ENCODE results near the gene ATP6V0C.

Gene ATP6V0C

DNA sequence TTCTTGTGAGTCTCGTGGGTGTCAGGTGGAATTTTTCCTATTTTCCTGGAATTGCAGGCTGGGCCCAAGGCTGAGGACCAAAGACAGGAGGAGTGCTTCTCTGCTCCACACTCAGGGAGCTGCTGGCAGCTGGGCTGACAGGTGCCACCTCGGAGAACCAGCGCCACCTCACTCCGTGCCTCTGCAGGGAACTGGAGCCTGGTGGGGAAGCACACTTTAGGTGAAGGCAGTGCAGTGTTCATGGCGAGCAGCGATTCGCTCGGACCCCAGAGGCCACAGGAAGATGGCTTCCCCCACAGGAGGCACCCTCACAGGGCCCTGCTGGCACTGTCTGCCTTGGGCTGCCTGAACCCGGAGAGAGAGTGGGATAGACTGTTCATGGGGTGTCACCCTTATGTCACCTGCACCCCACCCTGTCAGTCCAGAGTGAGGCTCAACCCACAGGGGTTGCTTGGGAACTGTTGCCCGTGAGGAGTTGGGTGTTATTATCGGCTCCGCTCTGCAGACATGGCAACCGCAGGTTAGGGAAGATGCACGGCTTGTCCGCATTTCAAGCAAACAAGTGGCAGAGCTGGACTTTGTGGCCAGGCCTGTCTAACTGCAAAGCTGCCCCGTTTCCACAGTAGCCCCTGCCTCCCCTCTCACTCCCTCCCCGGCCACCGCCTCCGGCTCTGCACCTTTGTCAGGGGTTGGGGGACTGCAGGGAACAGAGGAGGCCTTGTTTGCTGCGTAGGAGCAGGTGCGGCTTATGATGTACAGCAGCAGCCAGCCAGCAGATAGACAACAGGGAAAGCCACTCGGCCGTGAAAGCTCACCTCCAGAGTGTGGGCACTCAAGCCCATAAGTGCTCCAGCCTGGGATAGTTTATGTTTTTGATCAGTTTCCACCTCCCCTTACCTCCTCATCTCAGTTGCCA, 23.3 kb upstream of the ATP6V0C start:
- TF ChIP-seq, protein P1, sequence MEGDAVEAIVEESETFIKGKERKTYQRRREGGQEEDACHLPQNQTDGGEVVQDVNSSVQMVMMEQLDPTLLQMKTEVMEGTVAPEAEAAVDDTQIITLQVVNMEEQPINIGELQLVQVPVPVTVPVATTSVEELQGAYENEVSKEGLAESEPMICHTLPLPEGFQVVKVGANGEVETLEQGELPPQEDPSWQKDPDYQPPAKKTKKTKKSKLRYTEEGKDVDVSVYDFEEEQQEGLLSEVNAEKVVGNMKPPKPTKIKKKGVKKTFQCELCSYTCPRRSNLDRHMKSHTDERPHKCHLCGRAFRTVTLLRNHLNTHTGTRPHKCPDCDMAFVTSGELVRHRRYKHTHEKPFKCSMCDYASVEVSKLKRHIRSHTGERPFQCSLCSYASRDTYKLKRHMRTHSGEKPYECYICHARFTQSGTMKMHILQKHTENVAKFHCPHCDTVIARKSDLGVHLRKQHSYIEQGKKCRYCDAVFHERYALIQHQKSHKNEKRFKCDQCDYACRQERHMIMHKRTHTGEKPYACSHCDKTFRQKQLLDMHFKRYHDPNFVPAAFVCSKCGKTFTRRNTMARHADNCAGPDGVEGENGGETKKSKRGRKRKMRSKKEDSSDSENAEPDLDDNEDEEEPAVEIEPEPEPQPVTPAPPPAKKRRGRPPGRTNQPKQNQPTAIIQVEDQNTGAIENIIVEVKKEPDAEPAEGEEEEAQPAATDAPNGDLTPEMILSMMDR (IDR thresholded peaks at IDR 0.05): no peak

DNA sequence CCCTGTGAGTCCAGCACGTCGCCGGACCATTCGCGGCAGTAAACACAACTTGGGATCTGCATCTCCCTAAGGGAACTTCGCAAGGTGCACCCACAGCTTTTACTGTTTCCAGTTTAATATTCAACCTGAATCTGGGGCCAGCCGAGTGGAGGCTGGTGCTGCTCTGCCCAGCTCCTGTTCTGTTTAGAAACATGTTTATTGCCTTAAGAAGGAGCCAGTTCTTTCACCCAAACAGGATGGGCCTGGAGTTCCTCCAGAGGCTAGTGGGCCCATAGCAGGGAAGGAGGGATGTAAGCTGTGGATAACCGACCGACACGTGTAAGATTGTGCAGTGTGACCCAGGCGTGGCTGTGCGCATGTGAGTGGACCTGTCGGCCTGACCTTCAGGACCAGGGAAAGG, 21.5 kb upstream of the ATP6V0C start:
- TF ChIP-seq, protein P1 (IDR thresholded peaks at IDR 0.05): no peak

DNA sequence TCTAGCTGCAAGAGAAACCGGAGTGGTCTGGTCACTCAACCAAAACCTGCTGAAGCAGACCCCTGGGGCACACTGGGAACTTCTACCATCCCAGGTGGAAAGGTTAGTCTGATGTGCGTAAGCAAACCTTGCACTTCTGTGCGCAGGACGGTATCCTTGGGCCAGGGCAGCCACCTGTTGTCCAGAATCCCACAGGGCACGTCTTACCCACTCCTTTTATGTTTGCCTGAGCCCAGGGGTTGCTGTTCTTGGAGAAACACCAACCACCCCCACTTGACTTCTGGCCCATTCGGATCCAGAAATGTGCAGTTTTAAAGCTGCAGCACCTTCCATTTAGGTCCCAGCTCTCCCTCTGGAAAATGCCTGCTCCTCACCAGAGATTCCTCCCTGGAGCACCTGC, 20.1 kb upstream of the ATP6V0C start:
- TF ChIP-seq, protein P1 (IDR thresholded peaks at IDR 0.05): no peak

DNA sequence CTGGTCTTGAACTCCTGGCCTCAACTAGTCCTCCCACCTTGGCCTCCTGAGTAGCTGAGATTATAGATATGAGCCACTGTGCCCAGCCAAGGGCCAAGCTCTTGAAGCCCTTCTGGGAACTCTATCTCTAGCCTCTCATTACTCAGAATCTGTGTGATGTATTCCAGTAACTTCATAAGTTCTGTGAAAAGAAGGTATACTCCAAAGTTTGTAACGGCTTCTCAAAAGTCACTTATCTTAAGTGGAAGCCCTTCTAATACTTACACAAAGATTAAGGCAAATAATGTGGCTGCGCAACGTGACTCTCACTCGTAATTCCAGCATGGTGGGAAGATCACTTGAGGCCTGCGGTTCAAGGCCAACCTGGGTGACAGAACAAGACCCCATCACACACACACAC, 19.1 kb upstream of the ATP6V0C start:
- TF ChIP-seq, protein P1 (IDR thresholded peaks at IDR 0.05): no peak

DNA sequence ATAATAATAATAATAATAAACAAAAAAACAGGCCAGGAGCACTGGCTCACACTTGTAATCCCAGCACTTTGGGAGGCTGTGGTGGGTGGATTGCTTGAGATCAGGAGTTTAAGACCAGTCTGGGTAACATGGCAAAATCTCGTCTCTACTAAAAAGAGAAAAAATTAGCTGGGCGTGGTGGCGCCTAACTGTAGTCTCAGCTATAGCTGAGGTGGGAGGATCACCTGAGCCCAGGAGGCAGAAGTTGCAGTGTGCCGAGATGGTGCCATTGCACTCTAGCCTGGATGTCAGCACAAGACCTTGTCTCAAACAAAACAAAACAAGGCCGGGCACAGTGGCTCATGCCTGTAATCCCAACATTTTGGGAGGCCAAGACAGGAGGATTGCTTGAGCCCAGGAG, 18.7 kb upstream of the ATP6V0C start:
- TF ChIP-seq, protein P1 (IDR thresholded peaks at IDR 0.05): no peak

DNA sequence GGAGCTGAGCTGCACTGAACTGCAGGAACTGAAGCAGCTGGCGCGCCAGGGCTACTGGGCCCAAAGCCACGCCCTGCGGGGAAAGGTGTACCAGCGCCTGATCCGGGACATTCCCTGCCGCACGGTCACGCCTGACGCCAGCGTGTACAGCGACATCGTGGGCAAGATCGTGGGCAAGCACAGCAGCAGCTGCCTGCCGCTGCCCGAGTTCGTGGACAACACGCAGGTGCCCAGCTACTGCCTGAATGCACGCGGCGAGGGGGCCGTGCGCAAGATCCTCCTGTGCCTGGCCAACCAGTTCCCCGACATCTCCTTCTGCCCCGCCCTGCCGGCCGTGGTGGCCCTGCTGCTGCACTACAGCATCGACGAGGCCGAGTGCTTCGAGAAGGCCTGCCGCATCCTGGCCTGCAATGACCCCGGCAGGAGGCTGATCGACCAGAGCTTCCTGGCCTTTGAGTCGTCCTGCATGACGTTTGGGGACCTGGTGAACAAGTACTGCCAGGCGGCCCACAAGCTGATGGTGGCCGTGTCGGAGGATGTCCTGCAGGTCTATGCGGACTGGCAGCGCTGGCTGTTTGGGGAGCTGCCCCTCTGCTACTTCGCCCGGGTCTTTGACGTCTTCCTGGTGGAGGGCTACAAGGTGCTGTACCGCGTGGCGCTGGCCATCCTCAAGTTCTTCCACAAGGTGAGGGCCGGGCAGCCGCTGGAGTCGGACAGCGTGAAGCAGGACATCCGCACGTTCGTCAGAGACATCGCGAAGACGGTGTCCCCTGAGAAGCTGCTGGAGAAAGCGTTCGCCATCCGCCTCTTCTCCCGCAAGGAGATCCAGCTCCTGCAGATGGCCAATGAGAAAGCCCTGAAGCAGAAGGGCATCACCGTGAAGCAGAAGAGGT, 17.3 kb upstream of the ATP6V0C start:
- TF ChIP-seq, protein P1 (IDR thresholded peaks at IDR 0.05): no peak

DNA sequence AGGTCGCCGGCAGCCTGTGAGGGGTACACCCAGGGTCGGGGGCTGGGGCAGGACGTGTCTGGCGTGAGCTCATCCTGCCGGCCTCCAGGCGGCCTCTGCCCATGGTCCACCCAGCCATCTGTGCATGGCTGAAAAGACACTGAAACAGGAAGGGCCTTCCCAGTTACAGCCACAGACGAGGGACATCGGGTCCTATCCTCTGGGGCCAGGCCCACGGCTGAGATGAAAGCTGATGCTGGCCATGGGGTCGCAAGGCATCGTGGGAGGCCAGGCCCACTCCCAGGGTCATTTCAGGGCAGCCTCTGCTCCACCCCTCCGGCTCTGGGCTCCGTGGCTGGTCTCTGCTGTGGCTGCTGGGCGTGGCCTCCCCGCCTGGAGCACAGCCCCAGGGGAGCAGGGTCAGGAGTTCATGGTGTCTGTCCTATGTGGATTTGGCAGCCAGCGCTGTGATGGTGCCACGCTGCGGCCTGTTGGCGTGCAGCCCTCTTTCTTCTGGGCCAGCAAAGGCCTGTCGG, 16.6 kb upstream of the ATP6V0C start:
- TF ChIP-seq, protein P1 (IDR thresholded peaks at IDR 0.05): no peak
